ENCODE measurements around the gene C12orf76. TPM values are rescaled to one million over a fixed set of nuclear protein-coding genes. Genes with fewer than 3 reads are reported as not detected.

C12orf76 gene
- total and polyA plus RNA-seq, 10 of the 15 experiments (the other 5 are each of a cell fraction or from before 2014, with no cell fraction given) = 3.6 to 20.4 (median 10.7) TPM

DNA sequence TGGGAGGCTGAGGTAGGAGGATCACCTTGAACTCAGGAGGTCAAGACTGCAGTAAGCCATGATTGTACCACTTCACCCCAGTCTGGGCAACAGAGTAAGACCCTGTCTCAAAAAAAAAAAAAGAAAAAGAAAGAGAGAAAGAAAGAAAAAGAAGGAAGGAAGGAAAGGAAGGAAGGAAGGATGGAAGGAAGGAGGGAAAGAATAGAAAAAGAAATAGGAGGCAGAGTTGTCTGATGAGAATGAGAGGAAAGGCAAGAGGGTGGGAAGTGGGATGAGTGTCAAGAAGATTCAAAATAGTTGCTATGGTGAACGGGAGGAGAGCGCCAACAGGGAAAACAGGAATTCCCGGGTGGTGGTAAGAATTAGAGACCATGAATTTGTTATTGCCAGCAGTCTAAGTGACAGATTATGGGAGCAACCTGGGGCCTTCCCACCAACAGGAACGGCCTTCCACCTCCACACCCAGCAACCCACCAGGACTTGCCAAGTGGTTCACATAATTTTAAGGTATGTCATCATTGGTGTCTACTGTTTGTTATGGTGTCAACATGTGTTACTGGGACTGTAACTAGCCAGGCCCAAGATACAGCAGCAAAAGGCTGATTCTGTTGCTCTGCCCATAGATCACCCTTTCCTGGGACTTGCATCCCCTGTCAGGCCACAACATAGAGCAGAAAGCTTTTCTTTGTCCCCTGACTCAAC, 36.1 kb upstream of the C12orf76 start:
- no peaks in the 10 kb centered on the region for H3K79me2 ChIP-seq (ENCODE audit: control insufficient read depth, insufficient read depth, low read length)
- ChIA-PET CTCF (no interaction called here), RAD21 (ENCODE audit: unreplicated experiment) (no interaction called here), POLR2A (interaction anchor here (0.5 kb wide), 1 partner anchor 825 kb away, joined by 6 read pairs; no protein-coding TSS in a partner anchor), SMC1A (ENCODE audit: uncharacterized antibody, unreplicated experiment) (interaction anchor here (1.1 kb wide), 1 partner anchor 10 kb away, joined by 3 read pairs; no protein-coding TSS in a partner anchor)
- no peak overlapping the region for H3K27ac ChIP-seq (ENCODE audit: control insufficient read depth, insufficient read depth)
- intact Hi-C loops (cut with micrococcal nuclease; ENCODE audit: unreplicated experiment) (no loop called here), in situ Hi-C loops (cut with MboI) (no loop called here)
- no peak overlapping the region for H2AFZ ChIP-seq (ENCODE audit: control insufficient read depth, low read depth, low read length)
- H4K20me1 ChIP-seq (ENCODE audit: control insufficient read depth, insufficient read depth) = no peaks in the 10 kb centered on the region
- WGBS (ENCODE audit: insufficient coverage, insufficient replicate concordance, low lambda C conversion rate, missing lambda C conversion rate) = 68% methylated on average over 4 of the region's 4 CpGs
- DNase-seq (ENCODE audit: low read depth, low spot score) (no peak), ATAC-seq (no peak), FAIRE-seq (no peak)
- H3K27me3 ChIP-seq (replicated peaks in 1 of 2; ENCODE audit: control insufficient read depth in 2 of 2, insufficient read depth in 2 of 2, low read length in 1 of 2) = no peaks in the 10 kb centered on the region
- peaks cover 10% of the 10 kb centered on the region for H3K4me1 ChIP-seq (ENCODE audit: control insufficient read depth, insufficient read depth, low read length)
- no peaks in the 10 kb centered on the region for H3K36me3 ChIP-seq (ENCODE audit: control insufficient read depth in 2 of 2, insufficient read depth in 2 of 2, low read length in 1 of 2)
- H3K4me2 ChIP-seq (ENCODE audit: control insufficient read depth, insufficient read depth) = no peak overlapping the region
- H3K9ac ChIP-seq (ENCODE audit: control insufficient read depth, insufficient read depth, low read length) = no peak overlapping the region
- no peak overlapping the region for H3K4me3 ChIP-seq
- no TSS peak for BruUV-seq (replicated peaks)
- no peaks in the 10 kb centered on the region for H3K9me3 ChIP-seq (replicated peaks; ENCODE audit: control insufficient read depth, insufficient read depth, low read length)
- TF ChIP-seq, protein P1, sequence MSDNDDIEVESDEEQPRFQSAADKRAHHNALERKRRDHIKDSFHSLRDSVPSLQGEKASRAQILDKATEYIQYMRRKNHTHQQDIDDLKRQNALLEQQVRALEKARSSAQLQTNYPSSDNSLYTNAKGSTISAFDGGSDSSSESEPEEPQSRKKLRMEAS (IDR thresholded peaks at IDR 0.05; ENCODE audit: low read depth, low read length) = no peak
- TF ChIP-seq, protein P2, sequence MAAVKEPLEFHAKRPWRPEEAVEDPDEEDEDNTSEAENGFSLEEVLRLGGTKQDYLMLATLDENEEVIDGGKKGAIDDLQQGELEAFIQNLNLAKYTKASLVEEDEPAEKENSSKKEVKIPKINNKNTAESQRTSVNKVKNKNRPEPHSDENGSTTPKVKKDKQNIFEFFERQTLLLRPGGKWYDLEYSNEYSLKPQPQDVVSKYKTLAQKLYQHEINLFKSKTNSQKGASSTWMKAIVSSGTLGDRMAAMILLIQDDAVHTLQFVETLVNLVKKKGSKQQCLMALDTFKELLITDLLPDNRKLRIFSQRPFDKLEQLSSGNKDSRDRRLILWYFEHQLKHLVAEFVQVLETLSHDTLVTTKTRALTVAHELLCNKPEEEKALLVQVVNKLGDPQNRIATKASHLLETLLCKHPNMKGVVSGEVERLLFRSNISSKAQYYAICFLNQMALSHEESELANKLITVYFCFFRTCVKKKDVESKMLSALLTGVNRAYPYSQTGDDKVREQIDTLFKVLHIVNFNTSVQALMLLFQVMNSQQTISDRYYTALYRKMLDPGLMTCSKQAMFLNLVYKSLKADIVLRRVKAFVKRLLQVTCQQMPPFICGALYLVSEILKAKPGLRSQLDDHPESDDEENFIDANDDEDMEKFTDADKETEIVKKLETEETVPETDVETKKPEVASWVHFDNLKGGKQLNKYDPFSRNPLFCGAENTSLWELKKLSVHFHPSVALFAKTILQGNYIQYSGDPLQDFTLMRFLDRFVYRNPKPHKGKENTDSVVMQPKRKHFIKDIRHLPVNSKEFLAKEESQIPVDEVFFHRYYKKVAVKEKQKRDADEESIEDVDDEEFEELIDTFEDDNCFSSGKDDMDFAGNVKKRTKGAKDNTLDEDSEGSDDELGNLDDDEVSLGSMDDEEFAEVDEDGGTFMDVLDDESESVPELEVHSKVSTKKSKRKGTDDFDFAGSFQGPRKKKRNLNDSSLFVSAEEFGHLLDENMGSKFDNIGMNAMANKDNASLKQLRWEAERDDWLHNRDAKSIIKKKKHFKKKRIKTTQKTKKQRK (IDR thresholded peaks at IDR 0.05; ENCODE audit: low read depth, low read length) = no peak
- TF ChIP-seq MEF2A (IDR thresholded peaks at IDR 0.05; ENCODE audit: insufficient read depth, low read depth, low read length) (no peak), HCFC1 (IDR thresholded peaks at IDR 0.05; ENCODE audit: low read length) (no peak), CHD1 (IDR thresholded peaks at IDR 0.05; ENCODE audit: low read depth, low read length) (no peak), EGR1 (IDR thresholded peaks at IDR 0.05; ENCODE audit: borderline replicate concordance in 1 of 2, low read depth in 2 of 2, low read length in 2 of 2) (no peak), PML (IDR thresholded peaks at IDR 0.05; ENCODE audit: low read length) (no peak), MTA3 (IDR thresholded peaks at IDR 0.05; ENCODE audit: borderline replicate concordance, low read length) (no peak), RFX5 (IDR thresholded peaks at IDR 0.05; ENCODE audit: low read depth, low read length) (no peak), NBN (IDR thresholded peaks at IDR 0.05) (no peak), FOXK2 (IDR thresholded peaks at IDR 0.05) (no peak)
- TF ChIP-seq, protein P3, sequence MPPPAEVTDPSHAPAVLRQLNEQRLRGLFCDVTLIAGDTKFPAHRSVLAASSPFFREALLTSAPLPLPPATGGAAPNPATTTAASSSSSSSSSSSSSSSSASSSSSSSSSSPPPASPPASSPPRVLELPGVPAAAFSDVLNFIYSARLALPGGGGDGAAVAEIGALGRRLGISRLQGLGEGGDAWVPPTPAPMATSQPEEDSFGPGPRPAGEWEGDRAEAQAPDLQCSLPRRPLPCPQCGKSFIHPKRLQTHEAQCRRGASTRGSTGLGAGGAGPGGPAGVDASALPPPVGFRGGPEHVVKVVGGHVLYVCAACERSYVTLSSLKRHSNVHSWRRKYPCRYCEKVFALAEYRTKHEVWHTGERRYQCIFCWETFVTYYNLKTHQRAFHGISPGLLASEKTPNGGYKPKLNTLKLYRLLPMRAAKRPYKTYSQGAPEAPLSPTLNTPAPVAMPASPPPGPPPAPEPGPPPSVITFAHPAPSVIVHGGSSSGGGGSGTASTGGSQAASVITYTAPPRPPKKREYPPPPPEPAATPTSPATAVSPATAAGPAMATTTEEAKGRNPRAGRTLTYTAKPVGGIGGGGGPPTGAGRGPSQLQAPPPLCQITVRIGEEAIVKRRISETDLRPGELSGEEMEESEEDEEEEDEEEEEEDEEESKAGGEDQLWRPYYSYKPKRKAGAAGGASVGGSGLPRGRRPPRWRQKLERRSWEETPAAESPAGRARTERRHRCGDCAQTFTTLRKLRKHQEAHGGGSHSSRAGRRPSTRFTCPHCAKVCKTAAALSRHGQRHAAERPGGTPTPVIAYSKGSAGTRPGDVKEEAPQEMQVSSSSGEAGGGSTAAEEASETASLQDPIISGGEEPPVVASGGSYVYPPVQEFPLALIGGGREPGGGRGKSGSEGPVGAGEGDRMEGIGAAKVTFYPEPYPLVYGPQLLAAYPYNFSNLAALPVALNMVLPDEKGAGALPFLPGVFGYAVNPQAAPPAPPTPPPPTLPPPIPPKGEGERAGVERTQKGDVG (CRISPR knock-in tag; IDR thresholded peaks at IDR 0.05) = no peak
- TF ChIP-seq, protein P4, sequence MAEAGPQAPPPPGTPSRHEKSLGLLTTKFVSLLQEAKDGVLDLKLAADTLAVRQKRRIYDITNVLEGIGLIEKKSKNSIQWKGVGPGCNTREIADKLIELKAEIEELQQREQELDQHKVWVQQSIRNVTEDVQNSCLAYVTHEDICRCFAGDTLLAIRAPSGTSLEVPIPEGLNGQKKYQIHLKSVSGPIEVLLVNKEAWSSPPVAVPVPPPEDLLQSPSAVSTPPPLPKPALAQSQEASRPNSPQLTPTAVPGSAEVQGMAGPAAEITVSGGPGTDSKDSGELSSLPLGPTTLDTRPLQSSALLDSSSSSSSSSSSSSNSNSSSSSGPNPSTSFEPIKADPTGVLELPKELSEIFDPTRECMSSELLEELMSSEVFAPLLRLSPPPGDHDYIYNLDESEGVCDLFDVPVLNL (IDR thresholded peaks at IDR 0.05; ENCODE audit: low read depth, low read length) = no peak

Data from GM12878 (cell line).